IMR-90 (cell line): ENCODE results near the gene KRT78. TPM values are rescaled to one million over a fixed set of nuclear protein-coding genes. Genes with fewer than 3 reads are reported as not detected.

Source experiments
- ATAC-seq: fragments of 200-7000 bp; cut with Tn5 transposase; 2 replicates; pipeline ENCODE4 v1.9.1; 2020; ENCODE audit warnings: low read depth, mild to moderate bottlenecking, moderate library complexity
- BruUV-seq: library from RNA; stranded (reverse); fragments of 400-500 nt; replicated peaks from 2 replicates; lab custom pipeline; 2021; lab: Mats Ljungman, UMichigan
- CTCF ChIA-PET: fragments of 300-600 bp; formaldehyde crosslinking; extraction: SDS; loops from one replicate; lab custom pipeline; 2021; ENCODE audit warnings: antibody characterized with exemption; lab: Yijun Ruan, JAX
- POLR2A ChIA-PET: fragments of 300-600 bp; sonication (Branson Sonifier 250); formaldehyde crosslinking; loops from one replicate; lab custom pipeline; 2022; ENCODE audit warnings: antibody characterized with exemption; ENCODE audit not compliant: unreplicated experiment; lab: Charles Lee
- DNase-seq: peaks from one replicate; pipeline ENCODE4 v3.0.0; 2013
- H2AFZ ChIP-seq: replicated peaks from 2 replicates; pipeline ENCODE3; 2013; ENCODE audit warnings: low read length, mild to moderate bottlenecking; ENCODE audit not compliant: poor library complexity
- H2AK5ac ChIP-seq: 2 replicates; pipeline ENCODE4 v1.6.1; 2013; ENCODE audit warnings: low read depth, low read length, inconsistent platforms
- H2AK9ac ChIP-seq: replicated peaks from 2 replicates; pipeline ENCODE3; 2013; ENCODE audit warnings: mild to moderate bottlenecking, low read depth, low read length, moderate library complexity; ENCODE audit not compliant: poor library complexity
- H2BK120ac ChIP-seq: 2 replicates; pipeline ENCODE4 v1.6.1; 2013; ENCODE audit warnings: low read depth, low read length, inconsistent platforms
- H2BK15ac ChIP-seq: 3 replicates; pipeline ENCODE4 v1.6.1; 2013; ENCODE audit warnings: low read depth, low read length, inconsistent platforms
- H2BK20ac ChIP-seq: 2 replicates; pipeline ENCODE4 v1.6.1; 2013; ENCODE audit warnings: low read depth, mild to moderate bottlenecking, inconsistent platforms, low read length, moderate library complexity
- H2BK5ac ChIP-seq: 2 replicates; pipeline ENCODE4 v1.6.1; 2013; ENCODE audit warnings: mild to moderate bottlenecking, low read depth, low read length, inconsistent platforms; ENCODE audit not compliant: poor library complexity, severe bottlenecking
- H3K14ac ChIP-seq: replicated peaks from 2 replicates; pipeline ENCODE4 v1.6.1; 2013; ENCODE audit warnings: low read depth, low read length, inconsistent platforms
- H3K18ac ChIP-seq: 2 replicates; pipeline ENCODE4 v1.6.1; 2013; ENCODE audit warnings: low read depth, low read length, control low read depth
- H3K23ac ChIP-seq: 2 replicates; pipeline ENCODE4 v1.6.1; 2013; ENCODE audit warnings: low read depth, low read length, inconsistent platforms
- H3K27ac ChIP-seq: 2 replicates; pipeline ENCODE4 v1.5.1; 2013; ENCODE audit warnings: mild to moderate bottlenecking, control low read depth, low read length; ENCODE audit not compliant: insufficient read depth
- H3K27me3 ChIP-seq: 2 replicates; pipeline ENCODE4 v1.6.1; 2013; ENCODE audit warnings: low read length; ENCODE audit not compliant: control insufficient read depth, insufficient read depth
- H3K36me3 ChIP-seq: 2 replicates; pipeline ENCODE4 v1.6.1; 2013; ENCODE audit warnings: low read length, mixed read lengths; ENCODE audit not compliant: control insufficient read depth, insufficient read depth
- H3K4ac ChIP-seq: 2 replicates; pipeline ENCODE4 v1.6.1; 2013; ENCODE audit warnings: low read depth, low read length, inconsistent platforms
- H3K4me1 ChIP-seq: 2 replicates; pipeline ENCODE4 v1.6.1; 2013; ENCODE audit warnings: low read length, mixed read lengths; ENCODE audit not compliant: control insufficient read depth, insufficient read depth
- H3K4me2 ChIP-seq: 2 replicates; pipeline ENCODE4 v1.6.1; 2013; ENCODE audit warnings: low read depth, mild to moderate bottlenecking, control low read depth, low read length, moderate library complexity
- H3K4me3 ChIP-seq: 2 replicates; pipeline ENCODE4 v1.5.1; 2013; ENCODE audit warnings: low read depth, mild to moderate bottlenecking, control low read depth, low read length, moderate library complexity; ENCODE audit not compliant: insufficient read depth
- H3K56ac ChIP-seq: 2 replicates; pipeline ENCODE4 v1.6.1; 2013; ENCODE audit warnings: low read length, inconsistent platforms; ENCODE audit not compliant: insufficient read depth; ENCODE audit errors: extremely low read depth
- H3K79me1 ChIP-seq, 2 experiments: 2 replicates each; pipeline ENCODE4 v1.6.1; 2013; ENCODE audit warnings: low read length in 2 of 2, inconsistent platforms in 1 of 2, low read depth in 1 of 2
- H3K9ac ChIP-seq: 2 replicates; pipeline ENCODE4 v1.6.1; 2013; ENCODE audit warnings: low read depth, low read length, control low read depth
- H3K9me1 ChIP-seq: 2 replicates; pipeline ENCODE4 v1.6.1; 2013; ENCODE audit warnings: low read length, inconsistent platforms; ENCODE audit not compliant: insufficient read depth
- H3K9me3 ChIP-seq: 2 replicates; pipeline ENCODE4 v1.6.1; 2013; ENCODE audit warnings: low read length; ENCODE audit not compliant: control insufficient read depth, insufficient read depth
- H4K20me1 ChIP-seq: 2 replicates; pipeline ENCODE4 v1.6.1; 2013; ENCODE audit warnings: low read length, inconsistent platforms; ENCODE audit not compliant: insufficient read depth
- H4K5ac ChIP-seq: 2 replicates; pipeline ENCODE4 v1.6.1; 2013; ENCODE audit warnings: mild to moderate bottlenecking, low read depth, low read length, control low read depth
- H4K8ac ChIP-seq, 2 experiments: 2 replicates each; pipeline ENCODE4 v1.6.1; 2013; ENCODE audit warnings: low read depth in 2 of 2, low read length in 2 of 2, control low read depth in 1 of 2, inconsistent platforms in 1 of 2
- H4K91ac ChIP-seq: 2 replicates; pipeline ENCODE4 v1.6.1; 2013; ENCODE audit warnings: low read depth, low read length, inconsistent platforms; ENCODE audit not compliant: insufficient read depth
- BHLHE40 ChIP-seq: fragments of 150-350 bp; IDR thresholded peaks from 2 replicates; pipeline ENCODE4 v1.6.1; 2016; ENCODE audit warnings: mild to moderate bottlenecking, low read depth, low read length
- CEBPB ChIP-seq: IDR thresholded peaks from 2 replicates; pipeline ENCODE4 v1.6.1; 2012; ENCODE audit warnings: low read depth, low read length, improper control_type of control experiment
- CHD1 ChIP-seq: IDR thresholded peaks from 2 replicates; pipeline ENCODE4 v1.6.1; 2012; ENCODE audit warnings: low read depth, low read length, improper control_type of control experiment
- FOS ChIP-seq: fragments of 150-350 bp; IDR thresholded peaks from 2 replicates; pipeline ENCODE4 v1.6.1; 2016; ENCODE audit warnings: low read depth, low read length
- MAFK ChIP-seq: IDR thresholded peaks from 2 replicates; pipeline ENCODE4 v1.6.1; 2012; ENCODE audit warnings: low read depth, low read length, improper control_type of control experiment
- RAD21 ChIP-seq: IDR thresholded peaks from 2 replicates; pipeline ENCODE4 v1.6.1; 2012; ENCODE audit warnings: low read length, improper control_type of control experiment
- RCOR1 ChIP-seq: IDR thresholded peaks from 2 replicates; pipeline ENCODE4 v1.6.1; 2012; ENCODE audit warnings: mild to moderate bottlenecking, low read length, improper control_type of control experiment; ENCODE audit not compliant: insufficient replicate concordance
- RFX5 ChIP-seq: IDR thresholded peaks from 2 replicates; pipeline ENCODE4 v1.8.0; 2012; ENCODE audit warnings: low read depth, mild to moderate bottlenecking, low read length, moderate library complexity
- SMC3 ChIP-seq: fragments of 150-350 bp; IDR thresholded peaks from 2 replicates; pipeline ENCODE4 v1.6.1; 2016; ENCODE audit warnings: low read depth, mild to moderate bottlenecking, antibody characterized with exemption, low read length, moderate library complexity
- WGBS, 2 experiments: methylation state at CpG; one replicate each; pipeline versions ENCODE4 v1.1.5 to v1.1.7; 2013; ENCODE audit warnings: missing lambda C conversion rate in 2 of 2; ENCODE audit not compliant: insufficient read length in 1 of 2; ENCODE audit errors: extremely low coverage in 2 of 2; 5-methylcytosine and 5-hydroxymethylcytosine counted together
- dilution Hi-C: fragments of 300-500 bp; cut with HindIII; formaldehyde crosslinking; loops from one replicate; pipeline ENCODE4 v1.14.3; 2018; ENCODE audit warnings: low sequenced_read_pairs; ENCODE audit not compliant: unreplicated experiment
- in situ Hi-C: fragments of 300-500 bp; cut with MboI; formaldehyde crosslinking; loops from 3 replicates; pipeline ENCODE4 v1.14.3; 2019; ENCODE audit warnings: low sequenced_read_pairs, inconsistent platforms, mixed read lengths
- intact Hi-C: fragments of 100-400 bp; cut with micrococcal nuclease; formaldehyde crosslinking; loops from 2 replicates; pipeline ENCODE4 v1.10.0; 2022
- polyA plus RNA-seq, 3 experiments: library from polyadenylated mRNA; depleted of rRNA; stranded (reverse); fragments of >200 nt; gene quantifications; 2 replicates each; pipeline ENCODE4 v1.2.3, GENCODE V29; 2012; ENCODE audit warnings: low replicate concordance in 1 of 3
- total RNA-seq: library from RNA; depleted of rRNA; stranded (reverse); fragments of >200 nt; gene quantifications from 2 replicates; pipeline ENCODE4 v1.2.3, GENCODE V29; 2012
- TF ChIP-seq, protein P1 (sequence below): conservative IDR thresholded peaks from 2 replicates; pipeline ENCODE4 v1.5.1; 2012; ENCODE audit warnings: mild to moderate bottlenecking, low read depth, low read length, improper control_type of control experiment
- TF ChIP-seq, protein P2 (sequence below): fragments of 150-350 bp; IDR thresholded peaks from 2 replicates; pipeline ENCODE4 v1.6.1; 2017; ENCODE audit warnings: mild to moderate bottlenecking, antibody characterized with exemption, low read length, low read depth

KRT78 gene
- total and polyA plus RNA-seq, 2 of the 4 experiments (the other 2 are of a cell fraction) = not detected

DNA sequence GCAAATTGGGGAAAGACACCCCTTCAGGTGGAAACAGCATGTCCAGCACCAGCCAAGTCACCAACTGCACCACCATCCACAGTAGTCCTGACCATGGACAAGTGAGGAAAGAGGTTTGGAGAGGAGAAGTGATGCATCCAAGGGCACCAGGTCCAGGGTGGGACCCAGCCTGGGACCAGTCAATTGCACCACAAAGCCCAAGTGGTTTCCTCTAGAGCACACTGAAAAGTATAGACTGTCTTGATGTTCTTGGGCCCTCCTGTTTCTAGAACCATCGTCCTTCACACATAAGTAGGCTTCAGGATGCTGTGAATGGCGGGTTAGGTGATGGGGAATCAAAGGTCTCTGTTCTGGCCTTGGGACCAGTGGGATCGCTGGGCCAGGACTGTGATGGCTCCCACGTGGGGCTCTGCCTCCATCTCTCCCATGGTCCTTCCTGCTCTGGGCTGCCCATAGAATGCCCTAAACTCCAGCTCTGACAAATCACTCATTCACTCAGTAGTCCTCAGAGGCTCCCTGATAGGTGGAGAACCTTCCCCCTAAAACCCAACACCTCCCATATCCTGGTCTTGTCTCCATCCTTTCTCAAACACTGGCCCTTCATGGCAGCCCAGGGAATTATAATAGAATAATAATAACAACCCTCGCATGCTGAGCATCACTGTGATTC is 23.9 kb downstream of the KRT78 start:
- Histone ChIP-seq H2AK9ac (no peak overlapping the region), H3K56ac (no peak overlapping the region), H4K8ac (no peak overlapping the region), H3K27ac (no peak overlapping the region), H3K79me1 (no peaks in the 10 kb centered on the region), H3K23ac (no peak overlapping the region), H2BK120ac (no peak overlapping the region), H2BK5ac (no peak overlapping the region), H4K5ac (no peak overlapping the region), H3K9ac (no peak overlapping the region), H3K9me1 (no peaks in the 10 kb centered on the region; the same call in 1 of the 2 replicates), H2AFZ (no peak overlapping the region), H3K36me3 (no peaks in the 10 kb centered on the region), H3K4ac (no peak overlapping the region), H3K4me1 (0 out of 2 replicates have a peak, but pooled peaks cover 2% of the 10 kb centered on the region), H2BK20ac (no peak overlapping the region), H3K9me3 (no peaks in the 10 kb centered on the region), H3K4me3 (no peak overlapping the region), H3K14ac (no peak overlapping the region), H3K18ac (no peak overlapping the region), H3K4me2 (no peak overlapping the region), H2BK15ac (no peak overlapping the region), H4K91ac (no peak overlapping the region; the same call in 1 of the 2 replicates), H2AK5ac (no peak overlapping the region), H4K20me1 (no peaks in the 10 kb centered on the region; the same call in 1 of the 2 replicates), H3K27me3 (peaks cover 28% of the 10 kb centered on the region)
- no peak for ATAC-seq
- 100% methylated on average over 1 of the region's 5 CpGs; no CpG with 5 or more reads in 1 of the 2 experiments for WGBS, 2 experiments
- DNase-seq = no peak
- no peak for TF ChIP-seq SMC3
- TF ChIP-seq, protein P1, sequence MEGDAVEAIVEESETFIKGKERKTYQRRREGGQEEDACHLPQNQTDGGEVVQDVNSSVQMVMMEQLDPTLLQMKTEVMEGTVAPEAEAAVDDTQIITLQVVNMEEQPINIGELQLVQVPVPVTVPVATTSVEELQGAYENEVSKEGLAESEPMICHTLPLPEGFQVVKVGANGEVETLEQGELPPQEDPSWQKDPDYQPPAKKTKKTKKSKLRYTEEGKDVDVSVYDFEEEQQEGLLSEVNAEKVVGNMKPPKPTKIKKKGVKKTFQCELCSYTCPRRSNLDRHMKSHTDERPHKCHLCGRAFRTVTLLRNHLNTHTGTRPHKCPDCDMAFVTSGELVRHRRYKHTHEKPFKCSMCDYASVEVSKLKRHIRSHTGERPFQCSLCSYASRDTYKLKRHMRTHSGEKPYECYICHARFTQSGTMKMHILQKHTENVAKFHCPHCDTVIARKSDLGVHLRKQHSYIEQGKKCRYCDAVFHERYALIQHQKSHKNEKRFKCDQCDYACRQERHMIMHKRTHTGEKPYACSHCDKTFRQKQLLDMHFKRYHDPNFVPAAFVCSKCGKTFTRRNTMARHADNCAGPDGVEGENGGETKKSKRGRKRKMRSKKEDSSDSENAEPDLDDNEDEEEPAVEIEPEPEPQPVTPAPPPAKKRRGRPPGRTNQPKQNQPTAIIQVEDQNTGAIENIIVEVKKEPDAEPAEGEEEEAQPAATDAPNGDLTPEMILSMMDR = no peak
- TF ChIP-seq, protein P2, sequence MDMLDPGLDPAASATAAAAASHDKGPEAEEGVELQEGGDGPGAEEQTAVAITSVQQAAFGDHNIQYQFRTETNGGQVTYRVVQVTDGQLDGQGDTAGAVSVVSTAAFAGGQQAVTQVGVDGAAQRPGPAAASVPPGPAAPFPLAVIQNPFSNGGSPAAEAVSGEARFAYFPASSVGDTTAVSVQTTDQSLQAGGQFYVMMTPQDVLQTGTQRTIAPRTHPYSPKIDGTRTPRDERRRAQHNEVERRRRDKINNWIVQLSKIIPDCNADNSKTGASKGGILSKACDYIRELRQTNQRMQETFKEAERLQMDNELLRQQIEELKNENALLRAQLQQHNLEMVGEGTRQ = no peak
- TF ChIP-seq CEBPB = no peak
- TF ChIP-seq RAD21 = no peak
- TF ChIP-seq BHLHE40 = no peak
- TF ChIP-seq FOS = no peak
- no peak for TF ChIP-seq MAFK
- no peak for TF ChIP-seq CHD1
- no peak for TF ChIP-seq RCOR1
- TF ChIP-seq RFX5 = no peak
- no TSS peak for BruUV-seq
- intact Hi-C loops = no loop called here
- in situ Hi-C loops = no loop called here
- ChIA-PET POLR2A (no interaction called here), CTCF (interaction anchor here (1.0 kb wide), 1 partner anchor 156 kb away, joined by 3 read pairs; no protein-coding TSS in a partner anchor)
- dilution Hi-C loops = no loop called here
